Body of pancreas (tissue), 4 donors: ENCODE data around the gene ALPL. TPM values are rescaled to one million over a fixed set of nuclear protein-coding genes. Genes with fewer than 3 reads are reported as not detected.

Source experiments
- ATAC-seq: fragments of 150-250 bp; one replicate; pipeline ENCODE4 v1.9.1; 2016
- DNase-seq, 4 donors: peaks; one replicate each; pipeline ENCODE4 v3.0.0-alpha.2; 2019
- H3K27ac ChIP-seq, 4 donors: fragments of 200-600 bp; sonication (generic); 1 replicate in 3 of 4; 2 replicates in 1 of 4; pipeline versions ENCODE4 v1.5.1 to v1.6.1; 2016 to 2019; ENCODE audit warnings: mild to moderate bottlenecking in 1 of 4, mixed read lengths in 1 of 4, moderate library complexity in 1 of 4
- H3K27me3 ChIP-seq, 2 donors: fragments of 200-600 bp; sonication (generic); one replicate each; pipeline ENCODE4 v1.6.0; 2016; ENCODE audit warnings: mild to moderate bottlenecking in 1 of 2
- H3K36me3 ChIP-seq, 2 donors: fragments of 200-600 bp; sonication (generic); replicated peaks in 1 of 2; 2 replicates each; pipeline ENCODE4 v1.5.1; 2016; ENCODE audit warnings: low read depth in 2 of 2; ENCODE audit not compliant: insufficient read depth in 1 of 2
- H3K4me1 ChIP-seq: fragments of 200-600 bp; sonication (generic); one replicate; pipeline ENCODE4 v1.6.0; 2016
- H3K4me3 ChIP-seq, 2 donors: fragments of 200-600 bp; sonication (generic); 1 replicate in 1 of 2; 2 replicates in 1 of 2; pipeline ENCODE4 v1.5.1; 2016 to 2019
- H3K9me3 ChIP-seq, 3 donors: fragments of 200-600 bp; sonication (generic); 1 replicate in 2 of 3; 2 replicates in 1 of 3; pipeline ENCODE4 v1.5.1; 2016
- CTCF ChIP-seq, 7 experiments: fragments of 450-650 bp in 4 of 7; fragments of 200-600 bp in 3 of 7; sonication (generic) in 3 of 7; IDR thresholded peaks; one replicate each; pipeline ENCODE4 v1.5.1; 2016 to 2019; ENCODE audit warnings: antibody characterized with exemption in 7 of 7
- POLR2A ChIP-seq, 3 donors: fragments of 450-650 bp; IDR thresholded peaks; one replicate each; pipeline ENCODE4 v1.6.1; 2016; ENCODE audit warnings: antibody characterized with exemption in 3 of 3, mild to moderate bottlenecking in 2 of 3
- WGBS, 2 donors: methylation state at CpG; one replicate each; pipeline ENCODE4 v1.1.5; 2017; 5-methylcytosine and 5-hydroxymethylcytosine counted together
- intact Hi-C: fragments of 100-400 bp; cut with DNase I; formaldehyde crosslinking; loops from one replicate; pipeline ENCODE4 v1.15.1; 2023
- total RNA-seq, 2 donors: library from RNA; depleted of rRNA; stranded (reverse); fragments of >200 nt; gene quantifications; one replicate each; pipeline ENCODE4 v1.1.0, GENCODE V29; 2016

Gene ALPL
- total RNA-seq, 2 donors from 2014 or later: 3.4 to 10.9 TPM

- no peaks in the 10 kb centered on the region for H3K27me3 ChIP-seq
- DNase-seq (no peak), ATAC-seq (no peak)
- no peak overlapping the region for H3K4me3 ChIP-seq
- no peaks in the 10 kb centered on the region for H3K4me1 ChIP-seq
- intact Hi-C loops: no loop called here
- no peaks in the 10 kb centered on the region for H3K9me3 ChIP-seq
- TF ChIP-seq POLR2A (IDR thresholded peaks at IDR 0.05) (no peak), CTCF (IDR thresholded peaks at IDR 0.05) (no peak)
- H3K27ac ChIP-seq: no peak overlapping the region
- no peaks in the 10 kb centered on the region for H3K36me3 ChIP-seq
- 81 to 90% methylated on average over 3 to 7 of the region's 7 CpGs for WGBS, 2 donors
Measured at GRCh38 chr1:21523297-21523813, 14.1 kb downstream of the ALPL start.

- Histone ChIP-seq H3K4me3 (no peak overlapping the region), H3K4me1 (no peaks in the 10 kb centered on the region), H3K27me3 (no peaks in the 10 kb centered on the region), H3K27ac (no peak overlapping the region), H3K9me3 (no peaks in the 10 kb centered on the region), H3K36me3 (no peaks in the 10 kb centered on the region)
- WGBS, 2 donors: 76 to 85% methylated on average over 5 of the region's 5 CpGs
- ATAC-seq (no peak), DNase-seq (no peak)
- intact Hi-C loops: no loop called here
- no peak for TF ChIP-seq POLR2A (IDR thresholded peaks at IDR 0.05)
- TF ChIP-seq CTCF (IDR thresholded peaks at IDR 0.05): no peak
Measured at GRCh38 chr1:21524220-21524619, 15.0 kb downstream of the ALPL start.

GRCh38 chr1:21524686-21525339 is 15.6 kb downstream of the ALPL start:
- Histone ChIP-seq H3K27ac (no peak overlapping the region), H3K4me1 (no peaks in the 10 kb centered on the region), H3K36me3 (no peaks in the 10 kb centered on the region), H3K4me3 (no peak overlapping the region), H3K9me3 (no peaks in the 10 kb centered on the region), H3K27me3 (no peaks in the 10 kb centered on the region)
- TF ChIP-seq POLR2A (IDR thresholded peaks at IDR 0.05): no peak
- no peak for TF ChIP-seq CTCF (IDR thresholded peaks at IDR 0.05)
- no peak for DNase-seq
- intact Hi-C loops: no loop called here
- 65 to 74% methylated on average over 14 of the region's 14 CpGs for WGBS, 2 donors
- ATAC-seq: no peak

GRCh38 chr1:21525340-21525717 is 16.1 kb downstream of the ALPL start:
- Histone ChIP-seq H3K4me1 (no peaks in the 10 kb centered on the region), H3K27me3 (no peaks in the 10 kb centered on the region), H3K9me3 (no peaks in the 10 kb centered on the region), H3K36me3 (no peaks in the 10 kb centered on the region), H3K27ac (no peak overlapping the region), H3K4me3 (no peak overlapping the region)
- no peak for DNase-seq
- no peak for ATAC-seq
- no peak for TF ChIP-seq CTCF (IDR thresholded peaks at IDR 0.05)
- no peak for TF ChIP-seq POLR2A (IDR thresholded peaks at IDR 0.05)
- intact Hi-C loops: no loop called here
- WGBS, 2 donors: 84 to 85% methylated on average over 7 of the region's 7 CpGs

GRCh38 chr1:21526441-21526840 is 17.2 kb downstream of the ALPL start:
- intact Hi-C loops: no loop called here
- no peak for TF ChIP-seq CTCF (IDR thresholded peaks at IDR 0.05)
- no peak for TF ChIP-seq POLR2A (IDR thresholded peaks at IDR 0.05)
- Histone ChIP-seq H3K9me3 (no peaks in the 10 kb centered on the region), H3K36me3 (no peaks in the 10 kb centered on the region), H3K4me1 (no peaks in the 10 kb centered on the region), H3K4me3 (no peak overlapping the region), H3K27ac (no peak overlapping the region), H3K27me3 (no peaks in the 10 kb centered on the region)
- 72 to 80% methylated on average over 1 of the region's 1 CpG for WGBS, 2 donors
- DNase-seq (no peak), ATAC-seq (no peak)
